NOMO-1 (cell line): Measurements from ENCODE around the gene ACAD9.
A peak's percentile ranks its signal among the peaks of the same experiment; 100 is the strongest.
"Not testable (repeated sequence)": the region's sequence is repeated elsewhere in the genome, so short reads cannot be mapped to it uniquely, and the experiment has no call there.

Source experiments
- DNase-seq, 2 experiments: peaks; one replicate each; lab custom pipeline; 2025; ENCODE audit not compliant: unreplicated experiment in 2 of 2; lab: John Stamatoyannopoulos, UW

ACAD9 gene

GRCh38 chr3:128889139-128889894, 9.9 kb downstream of the ACAD9 start:
- DNase-seq = no peak

GRCh38 chr3:128895843-128896697, 16.6 kb downstream of the ACAD9 start:
- DNase-seq = no peak

- DNase-seq = no peak
These were observed 23.0 kb downstream of the ACAD9 start for GRCh38 chr3:128902426-128902825.

GRCh38 chr3:128903501-128903900, 24.1 kb downstream of the ACAD9 start:
- no peak for DNase-seq

GRCh38 chr3:128906031-128906803, 26.8 kb downstream of the ACAD9 start:
- no peak for DNase-seq

- no peak for DNase-seq
These were observed 27.5 kb downstream of the ACAD9 start for GRCh38 chr3:128906804-128907525.

- DNase-seq = no peak
These were observed 28.5 kb downstream of the ACAD9 start for GRCh38 chr3:128907706-128908445.

GRCh38 chr3:128908951-128909350, 29.5 kb downstream of the ACAD9 start:
- DNase-seq = no peak

GRCh38 chr3:128910006-128910405, 30.6 kb downstream of the ACAD9 start:
- no peak for DNase-seq

- no peak for DNase-seq
These were observed 32.5 kb downstream of the ACAD9 start for GRCh38 chr3:128911911-128912310.

- DNase-seq = no peak
These were observed 35.7 kb downstream of the ACAD9 start for GRCh38 chr3:128914966-128915645.

GRCh38 chr3:128917291-128917690, 37.9 kb downstream of the ACAD9 start:
- no peak for DNase-seq

GRCh38 chr3:128919988-128920387, 40.6 kb downstream of the ACAD9 start:
- no peak for DNase-seq

- DNase-seq = peak in 1 of 2 experiments; percentile 50
These were observed 43.5 kb downstream of the ACAD9 start for GRCh38 chr3:128922804-128923459.

GRCh38 chr3:128923576-128923975, 44.2 kb downstream of the ACAD9 start:
- DNase-seq = peak in 1 of 2 experiments; percentile 50

GRCh38 chr3:128923986-128924385, 44.6 kb downstream of the ACAD9 start:
- DNase-seq = not testable (repeated sequence)

GRCh38 chr3:128929364-128929763, 49.9 kb downstream of the ACAD9 start:
- no peak for DNase-seq

- DNase-seq = no peak
These were observed 51.6 kb downstream of the ACAD9 start for GRCh38 chr3:128931046-128931445.
